ENCODE results near the gene DHRSX.

DHRSX gene

DNA sequence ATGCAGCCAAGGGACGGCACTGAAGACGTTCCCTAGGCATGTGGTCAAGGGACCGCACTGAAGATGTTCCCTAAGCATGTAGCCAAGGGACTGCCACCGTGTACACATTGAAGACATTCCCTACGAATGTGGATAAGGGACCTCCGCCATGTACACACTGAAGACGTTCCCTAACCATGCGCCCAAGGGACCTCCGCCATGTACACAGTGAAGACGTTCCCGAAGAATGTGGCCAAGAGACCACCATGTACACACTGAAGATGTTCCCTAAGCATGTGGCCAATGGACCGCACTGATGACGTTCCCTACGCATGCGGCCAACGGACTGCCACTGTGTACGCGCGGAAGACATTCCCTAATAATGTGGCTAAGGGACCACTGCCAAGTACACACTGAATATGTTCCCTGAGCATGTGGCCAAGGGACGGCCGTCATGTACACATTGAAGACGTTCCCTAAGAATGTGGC is 48.4 kb downstream of the DHRSX start:
- DNase-seq = no peak

- DNase-seq = no peak
Measured at GRCh38 chrX:2451501-2452316, 49.1 kb downstream of the DHRSX start.

DNA sequence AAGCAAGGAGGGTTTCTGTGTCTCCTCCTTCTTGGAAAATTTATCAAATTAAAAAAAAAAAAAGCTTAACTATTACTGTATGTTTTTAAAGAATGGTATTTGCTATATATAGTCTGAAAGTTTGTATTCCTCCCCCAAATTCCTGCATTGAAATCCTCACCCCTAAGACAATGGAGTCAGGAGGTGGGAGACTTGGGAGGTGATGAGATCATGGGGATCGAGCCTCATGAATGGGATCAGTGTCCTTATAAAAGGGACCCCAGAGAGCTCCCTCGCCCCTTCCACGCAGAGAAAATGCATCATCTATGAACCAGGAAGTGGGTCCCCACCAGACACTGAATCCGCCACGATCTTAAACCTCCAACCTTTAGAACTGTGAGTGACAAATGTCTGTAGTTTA is 50.1 kb downstream of the DHRSX start:
- DNase-seq = no peak

- DNase-seq = no peak
Measured at GRCh38 chrX:2449135-2449886, 51.5 kb downstream of the DHRSX start.

DNA sequence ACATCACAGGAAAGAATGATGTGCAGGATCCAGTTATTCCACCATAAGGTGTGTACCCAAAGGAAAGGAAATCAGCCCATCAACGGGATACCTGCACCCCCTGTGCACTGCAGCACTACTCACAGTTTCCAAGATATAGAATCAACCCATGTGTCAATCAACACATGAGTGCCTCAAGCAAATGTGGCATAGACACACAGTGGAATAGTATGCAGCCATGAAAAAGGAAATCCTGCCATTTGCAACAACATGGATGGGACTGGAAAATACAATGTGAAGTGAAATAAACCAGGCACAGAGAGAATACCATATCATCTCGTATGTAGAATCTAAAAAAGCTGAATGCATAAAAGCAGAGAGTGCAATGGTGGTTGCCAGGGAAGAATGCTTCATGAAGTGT is 53.3 kb downstream of the DHRSX start:
- no peak for DNase-seq

DNA sequence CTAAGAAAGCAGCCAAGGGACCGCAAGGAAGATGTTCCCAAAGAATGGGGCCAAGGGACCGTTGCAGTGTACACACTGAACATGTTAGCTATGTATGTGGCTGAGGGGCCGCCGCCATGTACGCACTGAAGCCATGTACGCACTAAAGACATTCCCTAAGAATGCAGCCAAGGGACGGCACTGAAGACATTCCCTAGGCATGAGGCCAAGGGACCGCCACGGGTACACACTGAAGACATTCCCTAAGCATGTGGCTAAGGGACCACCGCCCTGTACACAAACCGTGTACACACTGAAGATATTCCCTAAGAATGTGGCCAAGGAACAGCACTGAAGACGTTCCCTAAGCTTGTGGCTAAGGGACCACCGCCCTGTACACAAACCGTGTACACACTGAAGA is 54.0 kb downstream of the DHRSX start:
- no peak for DNase-seq

DNA sequence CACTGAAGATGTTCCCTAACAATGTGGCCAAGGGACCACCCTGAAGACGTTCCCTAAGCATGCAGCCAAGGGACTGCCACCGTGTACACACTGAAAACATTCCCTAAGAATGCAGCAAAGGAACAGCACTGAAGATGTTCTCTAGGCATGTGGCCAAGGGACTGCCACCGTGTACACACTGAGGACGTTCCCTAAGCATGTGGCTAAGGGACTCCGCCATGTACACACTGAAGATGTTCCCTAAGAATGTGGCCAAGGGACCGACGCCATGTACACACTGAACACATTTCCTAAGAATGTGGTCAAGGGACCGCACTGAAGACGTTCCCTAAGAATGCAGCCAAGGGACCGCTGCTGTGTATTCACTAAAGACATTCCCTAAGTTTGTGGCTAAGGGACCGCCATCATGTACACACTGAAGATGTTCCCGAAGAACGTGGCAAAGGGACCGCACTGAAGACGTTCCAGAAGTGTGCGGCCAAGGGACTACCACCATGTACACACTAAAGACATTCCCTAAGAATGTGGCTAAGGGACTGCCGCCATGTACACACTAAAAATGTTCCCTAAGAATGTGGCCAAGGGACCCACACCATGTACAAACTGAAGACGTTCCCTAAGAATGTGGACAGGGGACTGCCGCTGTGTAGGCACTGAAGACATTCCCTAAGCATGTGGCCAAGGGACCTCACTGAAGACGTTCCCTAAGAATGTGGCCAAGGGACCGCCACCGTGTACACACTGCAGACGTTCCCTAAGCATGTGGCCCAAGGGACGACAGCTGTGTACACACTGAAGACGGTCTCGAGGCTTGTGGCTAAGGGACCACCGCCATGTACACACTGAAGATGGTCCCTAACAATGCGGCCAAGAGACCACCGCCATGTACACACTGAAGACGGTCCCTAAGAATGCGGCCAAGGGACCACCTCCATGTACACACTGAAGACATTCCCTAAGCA is 54.8 kb downstream of the DHRSX start:
- DNase-seq = no peak

DNA sequence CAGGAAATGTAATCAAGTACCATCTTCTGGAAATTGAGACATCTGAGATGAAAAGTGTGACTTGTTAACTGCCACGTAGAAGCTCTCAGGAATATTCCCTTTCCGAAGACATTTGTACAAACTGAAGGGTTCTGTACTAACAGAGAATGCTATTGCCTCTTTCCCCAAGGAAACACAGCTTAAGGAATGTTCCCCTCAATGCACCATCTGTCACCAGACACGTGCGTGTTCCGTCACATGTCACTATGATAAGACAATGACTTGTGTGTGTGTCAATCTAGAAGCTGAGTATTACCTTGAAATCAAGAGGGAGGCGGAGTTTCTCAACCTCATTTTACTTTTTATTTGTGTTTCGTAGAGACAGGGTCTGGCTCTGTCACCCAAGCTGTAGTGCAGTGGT is 58.1 kb downstream of the DHRSX start:
- DNase-seq = no peak

DNA sequence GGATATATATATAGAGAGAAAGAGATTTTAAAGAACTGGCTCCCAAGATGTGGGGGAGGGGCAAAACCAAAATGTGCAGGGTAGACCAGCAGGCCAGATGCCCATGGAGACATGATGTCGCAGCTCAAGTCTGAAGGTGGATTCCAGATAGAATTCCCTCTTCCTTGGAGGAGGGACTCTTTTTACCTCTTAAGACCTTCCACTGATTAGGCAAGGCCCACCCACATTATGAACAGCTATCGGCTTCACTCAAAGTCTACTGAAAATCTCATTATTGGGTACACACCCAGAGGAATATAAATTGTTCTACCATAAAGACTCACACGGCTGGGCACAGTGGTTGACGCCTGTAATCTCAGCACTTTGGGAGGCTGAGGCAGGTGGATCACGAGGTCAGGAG is 59.3 kb downstream of the DHRSX start:
- no peak for DNase-seq

GRCh38 chrX:2439613-2440012 is 61.2 kb downstream of the DHRSX start:
- DNase-seq = no peak

DNA sequence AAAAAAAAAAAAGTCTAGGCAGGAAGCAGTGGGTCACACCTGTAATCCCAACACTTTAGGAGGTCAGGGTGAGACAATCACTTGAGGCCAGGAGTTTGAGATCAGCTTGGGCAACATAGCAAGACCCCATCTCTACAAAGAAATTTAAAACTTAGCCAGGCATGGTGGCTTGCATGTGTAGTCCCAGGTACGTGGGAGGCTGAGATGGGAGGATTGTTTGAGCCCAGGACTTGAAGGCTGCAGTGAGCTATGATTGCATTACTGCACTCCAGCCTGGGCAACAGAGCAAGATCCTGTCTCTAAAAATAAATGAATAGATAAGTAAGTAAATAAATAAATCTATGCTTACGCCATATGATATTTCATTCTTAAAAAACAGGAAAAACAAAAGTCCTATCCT is 65.3 kb downstream of the DHRSX start:
- DNase-seq = no peak

- no peak for DNase-seq
Measured at GRCh38 chrX:2434270-2435163, 66.3 kb downstream of the DHRSX start.

DNA sequence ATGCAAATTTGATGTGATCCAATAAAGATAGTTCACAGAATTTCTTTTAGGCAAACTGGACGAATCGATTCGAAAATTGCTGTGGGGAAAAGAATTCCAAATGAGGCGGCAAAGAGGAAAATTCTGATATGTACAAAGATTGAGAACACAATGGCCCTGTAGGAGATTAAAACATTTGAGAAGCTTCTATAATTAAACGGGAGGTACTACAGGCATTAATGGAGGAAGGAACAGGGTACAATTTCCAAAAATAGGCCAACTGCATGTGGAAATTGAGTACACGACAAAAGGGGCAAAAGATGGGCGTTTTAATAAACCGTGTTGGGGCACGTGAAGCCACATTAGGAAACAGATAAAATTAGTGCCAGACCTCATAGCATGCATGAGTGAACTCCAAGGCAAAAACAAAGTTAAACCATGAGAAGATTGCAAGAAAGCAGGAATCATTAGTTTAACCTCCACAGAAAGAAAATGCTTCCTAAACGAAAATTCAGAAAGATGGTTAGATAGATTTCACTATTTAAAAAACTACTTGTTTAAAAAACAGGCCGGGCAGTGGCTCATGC is 68.4 kb downstream of the DHRSX start:
- no peak for DNase-seq

DNA sequence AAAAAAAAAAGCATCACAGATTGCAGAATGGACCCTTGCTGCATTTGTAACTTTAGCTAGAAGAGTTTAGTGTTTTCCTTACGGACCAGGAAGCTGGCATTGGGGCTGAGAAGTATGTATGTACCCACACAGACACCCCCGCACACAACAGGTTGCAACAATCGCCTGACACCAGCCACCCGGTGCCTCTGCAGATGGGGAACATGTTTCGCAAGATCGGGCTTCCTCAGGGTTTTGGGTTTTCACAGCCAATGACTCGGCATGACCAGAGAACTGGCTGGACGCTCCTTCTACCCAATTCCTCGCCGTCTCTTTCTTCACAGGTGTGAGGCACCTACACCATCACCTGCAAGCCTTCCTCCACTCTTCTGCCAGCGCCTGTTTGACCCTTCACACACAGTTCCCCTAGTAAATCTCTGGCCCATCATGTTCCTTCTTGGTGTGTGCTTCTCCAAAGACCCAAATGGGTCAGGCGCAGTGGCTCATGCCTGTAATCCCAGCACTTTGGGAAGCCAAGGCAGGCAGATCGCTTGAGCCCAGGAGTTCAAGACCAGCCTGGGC is 70.4 kb downstream of the DHRSX start:
- no peak for DNase-seq

- no peak for DNase-seq
Measured at GRCh38 chrX:2427737-2428136, 73.0 kb downstream of the DHRSX start.

DNA sequence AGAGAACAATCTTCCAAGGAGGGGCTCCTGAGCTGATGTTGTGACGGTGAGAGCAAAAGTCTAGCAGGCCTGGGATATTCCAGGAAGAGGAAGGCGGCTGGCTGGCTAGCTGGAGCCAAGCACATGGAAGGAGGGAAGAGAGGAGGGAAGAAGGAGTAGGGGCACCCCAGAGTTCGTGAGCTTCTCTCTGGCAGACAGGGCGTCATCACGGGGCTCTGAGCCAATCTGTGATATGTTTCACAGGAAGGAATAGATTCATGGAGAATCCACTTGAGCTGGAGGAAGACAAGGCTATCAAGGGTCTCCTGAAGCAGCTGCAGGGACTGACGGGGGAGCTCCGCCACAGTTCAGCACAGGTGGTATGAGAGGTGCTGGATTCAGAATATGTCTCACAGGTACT is 73.6 kb downstream of the DHRSX start:
- DNase-seq = no peak

DNA sequence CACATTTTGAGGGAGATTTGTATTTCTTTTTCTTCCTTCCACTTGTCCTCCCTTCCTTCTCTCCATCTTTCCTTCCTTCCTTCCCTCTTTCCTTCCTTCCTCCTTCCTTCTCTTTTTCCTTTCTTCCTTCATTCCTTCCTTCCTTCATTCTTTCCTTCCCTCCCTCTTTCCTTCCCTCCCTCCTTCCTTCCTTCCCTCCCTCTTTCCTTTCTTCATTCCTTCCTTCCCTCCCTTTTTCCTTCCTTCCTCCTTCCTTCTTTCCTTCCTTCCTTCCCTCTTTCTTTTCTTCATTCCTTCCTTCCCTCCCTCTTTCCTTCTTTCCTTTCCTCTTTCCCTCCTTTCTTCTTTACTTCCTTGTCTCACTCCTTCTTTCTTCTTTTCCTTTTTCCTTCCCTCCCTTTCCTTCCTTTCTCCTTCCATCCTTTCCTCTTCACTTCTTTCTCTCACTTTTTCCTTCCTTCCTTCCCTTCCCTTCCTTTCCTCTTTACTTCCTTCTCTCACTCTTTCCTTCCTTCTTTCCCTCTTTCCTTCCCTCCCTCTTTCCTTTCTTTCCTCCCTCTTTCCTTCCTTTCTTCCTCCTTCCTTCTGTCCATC is 74.4 kb downstream of the DHRSX start:
- no peak for DNase-seq

GRCh38 chrX:2425286-2426071 is 75.3 kb downstream of the DHRSX start:
- DNase-seq = no peak

DNA sequence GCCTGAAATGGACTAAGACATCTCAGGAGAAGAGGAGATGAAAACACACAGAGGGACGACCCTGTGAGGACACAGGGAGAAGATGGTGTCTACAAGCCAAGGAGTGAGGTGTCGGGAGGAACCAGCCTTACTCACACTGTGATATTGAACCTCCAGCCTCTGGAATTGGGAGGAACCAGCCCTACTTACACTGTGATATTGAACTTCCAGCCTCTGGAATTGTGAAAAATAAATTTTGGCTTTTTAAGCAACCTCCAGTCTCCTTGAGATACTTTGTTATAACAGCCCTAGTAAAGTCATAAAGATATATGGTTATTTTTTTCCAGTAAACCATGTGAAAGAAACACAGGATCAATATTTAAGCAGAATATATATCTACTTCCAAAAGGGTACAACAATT is 76.5 kb downstream of the DHRSX start:
- DNase-seq = no peak

DNA sequence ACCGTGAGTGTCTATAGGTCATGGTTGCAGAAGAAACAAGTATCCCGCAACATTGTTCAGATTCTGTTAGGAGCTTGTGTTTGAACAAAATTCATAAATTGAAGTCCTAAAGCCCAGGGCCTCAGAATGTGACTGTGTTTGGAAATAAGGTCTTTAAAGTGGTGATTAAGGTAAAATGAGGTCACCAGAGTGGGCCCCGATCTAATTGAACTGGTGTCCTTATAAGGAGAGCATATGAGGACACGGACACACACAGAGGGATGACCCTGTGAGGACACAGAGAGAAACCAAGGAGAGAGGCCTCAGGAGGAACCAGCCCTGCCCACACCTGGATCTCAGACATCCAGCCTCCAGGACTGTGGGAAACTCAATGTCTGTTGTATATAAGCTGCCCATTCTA is 76.9 kb downstream of the DHRSX start:
- no peak for DNase-seq

Measured in right forelimb (tissue), 1 donor.